Stimulated activated CD4-positive, alpha-beta T cell treated with anti-CD3 and anti-CD28 coated beads, Interleukin-12 subunit alpha, Interleukin-12 subunit beta, amount 100 ng/mL, for 24 hours (primary cell): ENCODE results near the gene PHOSPHO2.

ENCODE experiments used
- DNase-seq, 2 experiments: peaks; one replicate each; pipeline ENCODE4 v3.0.0-alpha.2; 2020; ENCODE audit warnings: low read depth in 2 of 2

PHOSPHO2 gene

GRCh38 chr2:169694113-169694893, at the start of gene PHOSPHO2, which contains the start of gene CFAP210:
PHOSPHO2 (plus strand) TSS chr2:169694469; CDS start chr2:169700972, 6,503 bp downstream.
CFAP210 (minus strand) TSS chr2:169694405; CDS start chr2:169694327, 78 bp downstream.
- peak; percentile 96 to 99 for DNase-seq

GRCh38 chr2:169647496-169647895, 46.8 kb upstream of the PHOSPHO2 start:
- DNase-seq, result no peak

- no peak for DNase-seq
These were observed 45.0 kb upstream of the PHOSPHO2 start for GRCh38 chr2:169649278-169649677.

- no peak for DNase-seq
These were observed 40.6 kb upstream of the PHOSPHO2 start for GRCh38 chr2:169653636-169654035.

GRCh38 chr2:169656164-169656563, 38.1 kb upstream of the PHOSPHO2 start:
- no peak for DNase-seq

GRCh38 chr2:169658877-169659276, 35.4 kb upstream of the PHOSPHO2 start:
- no peak for DNase-seq

- no peak for DNase-seq
These were observed 34.9 kb upstream of the PHOSPHO2 start for GRCh38 chr2:169659320-169659719.

- no peak for DNase-seq
These were observed 33.0 kb upstream of the PHOSPHO2 start for GRCh38 chr2:169661265-169661664.

GRCh38 chr2:169662744-169663143, 31.5 kb upstream of the PHOSPHO2 start:
- no peak for DNase-seq

GRCh38 chr2:169663247-169663646, 31.0 kb upstream of the PHOSPHO2 start:
- no peak for DNase-seq

GRCh38 chr2:169664600-169664977, 29.7 kb upstream of the PHOSPHO2 start:
- DNase-seq, result no peak

GRCh38 chr2:169664978-169665930, 29.0 kb upstream of the PHOSPHO2 start:
- DNase-seq, result no peak

GRCh38 chr2:169667583-169667982, 26.7 kb upstream of the PHOSPHO2 start:
- no peak for DNase-seq

GRCh38 chr2:169670215-169670651, 24.0 kb upstream of the PHOSPHO2 start:
- no peak for DNase-seq

GRCh38 chr2:169670937-169671336, 23.3 kb upstream of the PHOSPHO2 start:
- no peak for DNase-seq

GRCh38 chr2:169672406-169672805, 21.9 kb upstream of the PHOSPHO2 start:
- no peak for DNase-seq

- DNase-seq, result no peak
These were observed 21.2 kb upstream of the PHOSPHO2 start for GRCh38 chr2:169673106-169673505.

- DNase-seq, result no peak
These were observed 20.3 kb upstream of the PHOSPHO2 start for GRCh38 chr2:169673921-169674320.

GRCh38 chr2:169676357-169676756, 17.9 kb upstream of the PHOSPHO2 start:
- no peak for DNase-seq

GRCh38 chr2:169676850-169677249, 17.4 kb upstream of the PHOSPHO2 start:
- no peak for DNase-seq

GRCh38 chr2:169683054-169683424, 11.2 kb upstream of the PHOSPHO2 start:
- no peak for DNase-seq

- no peak for DNase-seq
These were observed 10.7 kb upstream of the PHOSPHO2 start for GRCh38 chr2:169683425-169684134.
